NCI-H748 treated with DMSO at 0.1 percent for 48 hours (cell line): Measurements from ENCODE around the gene BACE1.
"Not testable (repeated sequence)": the region's sequence is repeated elsewhere in the genome, so short reads cannot be mapped to it uniquely, and the experiment has no call there.

ENCODE experiments used
- DNase-seq: peaks from one replicate; lab custom pipeline; 2025; lab: John Stamatoyannopoulos, UW

Gene BACE1

DNA sequence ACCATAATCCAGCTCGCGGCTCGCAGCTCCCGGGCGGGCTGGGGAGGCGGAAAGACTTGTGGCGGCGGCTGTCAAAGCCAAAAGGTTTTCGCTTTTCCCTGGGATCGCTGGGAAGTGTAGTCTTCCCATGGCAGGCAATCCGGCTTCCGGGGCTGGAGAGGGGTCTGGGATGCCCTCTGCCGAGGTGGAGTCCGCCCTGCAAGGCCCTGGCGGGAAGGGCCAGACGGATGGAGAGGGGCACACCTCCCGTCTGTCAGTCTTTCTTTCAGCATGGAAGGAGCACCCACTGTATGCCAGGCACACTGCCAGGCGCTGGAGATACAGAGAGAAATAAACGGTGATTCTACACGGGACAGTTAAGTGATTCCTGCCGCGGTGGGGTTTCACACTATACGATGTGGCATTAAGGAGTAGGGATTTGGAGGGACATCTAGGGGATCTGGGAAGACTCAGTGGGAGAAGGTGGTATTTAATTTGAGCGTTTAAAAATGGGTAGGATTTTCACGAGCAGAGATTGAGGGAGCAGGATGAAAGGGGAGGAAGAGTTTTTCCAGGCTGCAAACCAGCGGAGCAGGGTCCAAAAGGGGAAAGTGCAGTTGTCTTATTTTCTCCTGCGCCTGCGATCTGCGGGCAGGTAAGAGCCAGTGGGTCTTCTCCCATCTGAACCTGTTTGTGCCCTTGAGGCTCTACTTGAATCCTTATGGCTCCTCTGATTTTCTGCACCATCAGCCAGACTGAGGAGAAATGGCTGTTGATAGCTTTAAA, at the start of gene BACE1:
Gene BACE1, minus strand, starts transcription at position 60 of the 765 bp plus-strand sequence. CDS start 461 bp downstream, outside the sequence.
- peak; percentile 48 for DNase-seq

DNA sequence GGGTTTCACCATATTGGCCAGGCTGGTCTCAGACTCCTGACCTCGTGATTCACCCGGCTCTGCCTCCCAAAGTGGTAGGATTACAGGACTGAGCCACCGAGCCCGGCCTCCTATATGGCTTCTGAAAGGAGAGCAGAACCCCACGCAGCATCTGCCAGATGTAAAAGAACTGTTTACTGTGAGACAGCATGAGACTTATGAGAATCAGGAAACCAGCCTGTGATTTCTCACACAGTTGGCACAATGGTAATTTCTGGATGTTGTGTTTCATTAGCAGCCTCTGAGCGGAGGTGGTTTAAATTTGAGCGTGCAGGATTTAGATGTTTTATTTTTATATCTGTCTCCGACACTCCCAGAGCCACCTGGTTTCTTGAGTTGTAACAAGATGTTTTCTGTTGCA, 45.4 kb upstream of the BACE1 start:
- no peak for DNase-seq

GRCh38 chr11:117356126-117356890, 40.3 kb upstream of the BACE1 start:
- no peak for DNase-seq

DNA sequence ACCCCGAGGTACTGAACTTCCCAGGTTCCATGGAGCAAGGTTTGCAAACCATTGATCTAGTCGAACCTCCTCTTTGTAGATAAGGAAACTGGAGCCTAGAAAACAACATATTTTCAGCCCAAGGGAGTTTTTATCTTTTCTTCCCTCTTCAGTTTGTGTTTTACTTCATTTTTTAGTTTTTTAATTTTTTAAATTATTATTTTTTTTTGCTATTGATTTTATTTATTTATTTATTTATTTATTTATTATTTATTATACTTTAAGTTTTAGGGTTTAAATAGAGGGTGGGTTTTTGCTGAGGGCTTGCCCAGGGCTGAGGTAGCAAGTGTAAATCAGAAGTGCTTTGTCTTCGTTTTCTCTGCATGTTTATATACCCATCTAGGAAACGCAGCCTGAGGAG, 38.5 kb upstream of the BACE1 start:
- no peak for DNase-seq

DNA sequence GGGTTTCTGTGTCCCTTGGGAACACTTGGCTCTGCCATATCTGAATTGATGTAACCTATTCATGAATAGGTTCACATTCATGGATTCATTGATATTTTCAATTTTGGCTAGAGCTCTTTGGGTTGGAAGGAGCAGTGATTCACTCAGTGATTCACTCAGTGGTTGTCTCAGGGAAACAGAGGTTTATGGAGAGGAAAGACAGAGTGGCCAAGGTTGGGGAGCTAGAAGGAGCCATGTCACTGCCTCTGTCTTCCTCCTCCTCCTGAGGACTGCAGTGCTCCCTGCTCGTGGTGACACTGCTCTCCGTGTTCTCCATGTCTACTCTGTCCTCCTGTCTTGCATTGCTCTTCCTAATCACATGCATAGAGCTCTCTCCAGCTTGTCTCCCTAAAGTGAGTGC, 29.0 kb upstream of the BACE1 start:
- no peak for DNase-seq

- no peak for DNase-seq
Measured at GRCh38 chr11:117337076-117337475, 21.0 kb upstream of the BACE1 start.

DNA sequence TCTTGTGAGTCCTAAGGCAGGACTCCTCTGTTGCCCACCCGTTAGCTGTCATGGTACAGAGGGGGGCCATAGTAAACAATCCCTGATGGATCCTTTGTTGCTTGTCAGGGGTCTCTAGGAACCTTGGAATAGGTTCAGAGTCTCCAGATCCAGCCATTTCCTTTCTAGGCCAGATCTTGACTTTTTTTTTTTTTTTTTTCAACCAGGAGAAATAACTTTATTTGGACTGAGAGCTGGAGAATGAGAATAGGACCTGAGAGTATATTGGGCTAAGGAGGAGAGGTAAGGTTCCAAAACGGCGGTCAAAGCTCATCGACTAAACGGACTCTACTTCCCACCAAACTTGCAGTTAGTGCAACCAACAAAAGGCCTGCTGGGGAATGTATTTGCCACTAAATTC, 19.3 kb upstream of the BACE1 start:
- DNase-seq, result no peak

GRCh38 chr11:117334896-117335295, 18.8 kb upstream of the BACE1 start:
- no peak for DNase-seq

- DNase-seq, result no peak
Measured at GRCh38 chr11:117333917-117334316, 17.9 kb upstream of the BACE1 start.

- DNase-seq, result no peak
Measured at GRCh38 chr11:117332843-117333242, 16.8 kb upstream of the BACE1 start.

DNA sequence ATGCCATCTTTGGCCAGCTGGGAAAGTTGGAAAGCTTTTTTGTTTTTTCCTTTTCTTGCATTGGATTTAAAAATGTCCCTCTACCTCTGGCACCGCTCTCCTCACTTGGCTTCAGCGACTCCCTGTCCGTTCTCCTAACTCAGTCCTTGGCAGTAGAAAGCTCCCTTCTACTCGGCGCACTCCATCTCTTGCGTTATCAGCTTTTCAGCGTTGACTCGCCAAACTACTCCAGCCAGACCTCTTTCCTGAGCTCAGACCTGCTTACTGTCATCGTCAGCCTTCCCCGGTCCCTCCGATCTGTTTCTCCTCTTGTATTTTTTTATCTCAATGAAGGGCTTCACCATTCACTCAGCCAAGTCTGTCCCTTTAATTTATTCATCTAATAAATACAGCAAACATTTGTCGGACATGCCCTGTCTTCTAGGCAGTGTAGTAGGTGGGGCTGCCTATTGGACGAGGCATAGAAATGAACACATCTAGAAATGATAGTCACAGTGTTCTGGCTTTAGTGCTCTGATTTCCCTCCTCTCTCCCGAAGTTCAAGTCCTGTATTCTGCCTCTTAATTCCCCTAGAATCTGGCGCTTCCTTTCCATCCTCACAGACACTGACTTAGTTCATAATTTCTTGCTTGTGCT, 12.4 kb upstream of the BACE1 start:
- DNase-seq, result peak; percentile 9

- peak; percentile 71 for DNase-seq
Measured at GRCh38 chr11:117327567-117328374, 11.7 kb upstream of the BACE1 start, which contains the start of gene CEP164. TSS of gene CEP164 (plus strand) at chr11:117327854. CDS start at chr11:117338587, 10,733 bp downstream.

GRCh38 chr11:117327255-117327566, 11.2 kb upstream of the BACE1 start:
- DNase-seq, result not testable (repeated sequence)

- no peak for DNase-seq
Measured at GRCh38 chr11:117319214-117319840, 3.3 kb upstream of the BACE1 start.

- DNase-seq, result no peak
Measured at GRCh38 chr11:117318738-117319137, 2.7 kb upstream of the BACE1 start.

GRCh38 chr11:117315285-117316196, 515 bp downstream of the BACE1 start:
- no peak for DNase-seq

DNA sequence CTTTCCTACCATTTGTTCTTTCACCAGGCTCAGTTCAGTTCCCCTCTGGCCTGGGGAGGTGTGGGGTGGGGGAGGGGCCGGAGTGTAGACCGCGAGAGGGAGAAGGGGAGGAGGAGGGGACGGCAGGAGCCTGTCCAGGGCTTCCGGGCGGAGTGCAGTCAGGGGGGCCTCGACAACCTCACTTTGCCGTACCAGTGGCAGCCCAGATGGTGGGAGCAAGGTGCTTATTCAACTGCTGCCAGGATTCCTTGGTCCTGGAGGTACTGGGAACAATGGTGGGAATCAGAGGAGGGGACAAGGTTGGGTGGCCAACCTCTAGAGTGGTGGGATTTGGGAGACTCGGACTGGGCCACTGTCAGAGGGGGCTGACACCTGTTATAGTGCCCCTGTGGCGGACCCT, 1.2 kb downstream of the BACE1 start:
- DNase-seq, result no peak

DNA sequence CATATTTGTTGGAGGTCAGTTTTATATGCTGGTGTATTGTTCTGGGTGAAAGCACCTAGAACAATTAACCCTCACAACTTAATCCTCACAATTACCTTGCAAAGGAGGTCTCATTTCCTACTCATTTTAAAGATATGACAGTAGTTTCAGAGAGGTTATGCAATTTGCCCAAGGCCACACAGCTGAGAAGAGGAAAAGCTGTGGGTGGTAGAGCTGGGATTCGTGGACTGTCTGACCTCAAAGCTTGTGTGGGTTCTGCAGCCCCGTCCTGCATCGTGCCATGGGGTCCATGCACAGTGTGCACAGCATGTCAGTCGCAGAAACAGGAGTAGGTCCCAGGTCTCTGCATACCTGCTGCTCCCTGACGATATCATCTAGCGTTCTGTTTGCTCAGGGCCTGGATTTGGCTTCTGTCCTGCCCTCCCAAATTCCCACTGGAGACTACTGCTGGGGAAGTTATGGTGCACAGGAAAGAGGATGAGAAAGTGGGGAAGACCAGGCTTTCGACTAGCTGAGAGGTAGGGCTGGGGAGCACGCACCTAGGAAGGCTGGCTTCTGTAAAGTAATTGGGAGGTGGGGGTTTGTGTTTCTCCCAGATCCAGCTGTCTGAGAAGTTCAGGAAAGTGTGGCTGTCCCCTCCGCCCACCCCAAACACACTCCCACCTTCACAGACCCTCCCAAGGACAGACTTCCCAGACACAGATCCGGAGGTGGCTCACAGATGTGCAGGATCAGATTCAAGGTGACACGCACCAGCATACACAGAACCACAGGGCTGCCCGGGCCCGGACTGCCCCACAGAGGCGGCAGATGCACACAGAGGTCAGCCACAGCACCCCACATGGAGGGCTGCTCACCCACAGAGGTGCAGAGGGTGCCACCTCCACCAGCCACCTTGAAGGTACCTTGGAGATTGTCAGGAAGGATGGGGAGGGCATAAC, 2.0 kb downstream of the BACE1 start:
- no peak for DNase-seq

DNA sequence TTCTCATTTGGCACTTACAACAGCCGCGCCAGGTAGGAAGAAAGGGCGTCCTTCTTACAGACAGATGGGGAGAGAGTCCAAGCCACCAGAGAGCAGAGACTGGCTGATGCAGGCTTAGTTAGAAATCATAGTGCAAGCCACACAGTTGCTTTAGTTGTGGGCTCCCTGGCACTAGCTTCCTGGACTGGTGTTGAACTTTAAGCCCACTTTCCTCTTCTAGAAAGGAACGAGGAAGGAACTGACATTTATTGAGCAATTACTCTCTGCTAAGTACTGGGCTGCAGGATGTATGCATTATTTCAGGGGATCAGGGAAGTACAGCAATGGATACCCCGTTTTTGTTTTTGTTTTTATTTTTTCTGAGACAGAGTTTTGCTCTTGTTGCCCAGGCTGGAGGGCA, 3.0 kb downstream of the BACE1 start:
- DNase-seq, result no peak
